ENCODE results near the gene FAM53A.

DNA sequence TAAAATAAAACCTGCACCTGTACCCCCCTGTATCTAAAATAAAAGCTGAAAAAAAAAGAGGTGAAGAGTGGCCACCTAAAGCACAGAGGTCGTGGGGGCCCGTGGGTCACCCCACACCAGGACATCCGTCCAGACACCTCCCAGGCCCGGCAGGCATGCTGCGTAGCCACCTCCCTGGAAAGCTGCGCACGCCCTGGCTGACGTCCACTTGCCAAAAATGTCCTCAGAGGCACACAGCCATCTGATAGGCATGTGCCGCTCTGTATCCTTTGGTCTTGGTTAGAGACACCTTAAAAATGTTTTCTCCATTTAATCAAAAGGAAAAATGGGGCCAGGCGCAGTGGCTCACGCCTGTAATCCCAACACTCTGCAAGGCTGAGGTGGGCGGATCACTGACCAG, 17.7 kb downstream of the FAM53A start:
- TF ChIP-seq, protein P1, sequence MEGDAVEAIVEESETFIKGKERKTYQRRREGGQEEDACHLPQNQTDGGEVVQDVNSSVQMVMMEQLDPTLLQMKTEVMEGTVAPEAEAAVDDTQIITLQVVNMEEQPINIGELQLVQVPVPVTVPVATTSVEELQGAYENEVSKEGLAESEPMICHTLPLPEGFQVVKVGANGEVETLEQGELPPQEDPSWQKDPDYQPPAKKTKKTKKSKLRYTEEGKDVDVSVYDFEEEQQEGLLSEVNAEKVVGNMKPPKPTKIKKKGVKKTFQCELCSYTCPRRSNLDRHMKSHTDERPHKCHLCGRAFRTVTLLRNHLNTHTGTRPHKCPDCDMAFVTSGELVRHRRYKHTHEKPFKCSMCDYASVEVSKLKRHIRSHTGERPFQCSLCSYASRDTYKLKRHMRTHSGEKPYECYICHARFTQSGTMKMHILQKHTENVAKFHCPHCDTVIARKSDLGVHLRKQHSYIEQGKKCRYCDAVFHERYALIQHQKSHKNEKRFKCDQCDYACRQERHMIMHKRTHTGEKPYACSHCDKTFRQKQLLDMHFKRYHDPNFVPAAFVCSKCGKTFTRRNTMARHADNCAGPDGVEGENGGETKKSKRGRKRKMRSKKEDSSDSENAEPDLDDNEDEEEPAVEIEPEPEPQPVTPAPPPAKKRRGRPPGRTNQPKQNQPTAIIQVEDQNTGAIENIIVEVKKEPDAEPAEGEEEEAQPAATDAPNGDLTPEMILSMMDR (IDR thresholded peaks at IDR 0.05), result no peak
- no peak for TF ChIP-seq ZFX (IDR thresholded peaks at IDR 0.05; ENCODE audit: borderline replicate concordance)
